GM18519 (cell line): ENCODE data around the gene FAH.
"Not testable (repeated sequence)": the region's sequence is repeated elsewhere in the genome, so short reads cannot be mapped to it uniquely, and the experiment has no call there.

ENCODE experiments used
- ATAC-seq: cut with Tn5 transposase; IDR thresholded peaks from one replicate; pipeline ENCODE4 v1.9.1; 2021; ENCODE audit warnings: mild to moderate bottlenecking, moderate library complexity; ENCODE audit not compliant: unreplicated experiment, low FRiP score

The FAH gene

GRCh38 chr15:80151148-80151547 is 1.7 kb upstream of the FAH start:
- no peak for ATAC-seq

- no peak for ATAC-seq
Observed at GRCh38 chr15:80151576-80151975, 1.2 kb upstream of the FAH start.

- no peak for ATAC-seq
Observed at GRCh38 chr15:80152180-80152895, 461 bp upstream of the FAH start.

GRCh38 chr15:80153900-80154299 is 1.1 kb downstream of the FAH start:
- no peak for ATAC-seq

GRCh38 chr15:80154336-80154735 is 1.5 kb downstream of the FAH start:
- no peak for ATAC-seq

GRCh38 chr15:80155001-80155377 is 2.2 kb downstream of the FAH start:
- no peak for ATAC-seq

- ATAC-seq = not testable (repeated sequence)
Observed at GRCh38 chr15:80155378-80156175, 2.8 kb downstream of the FAH start.

- no peak for ATAC-seq
Observed at GRCh38 chr15:80156176-80156720, 3.4 kb downstream of the FAH start.

GRCh38 chr15:80157215-80157614 is 4.4 kb downstream of the FAH start:
- no peak for ATAC-seq

GRCh38 chr15:80159301-80159700 is 6.5 kb downstream of the FAH start:
- ATAC-seq = no peak

GRCh38 chr15:80159811-80160569 is 7.2 kb downstream of the FAH start:
- ATAC-seq = no peak

GRCh38 chr15:80160570-80161156 is 7.9 kb downstream of the FAH start:
- no peak for ATAC-seq

- no peak for ATAC-seq
Observed at GRCh38 chr15:80161468-80162016, 8.7 kb downstream of the FAH start.

GRCh38 chr15:80162059-80162554 is 9.3 kb downstream of the FAH start:
- ATAC-seq = no peak

GRCh38 chr15:80163217-80163616 is 10.4 kb downstream of the FAH start:
- ATAC-seq = no peak

GRCh38 chr15:80163897-80164296 is 11.1 kb downstream of the FAH start:
- ATAC-seq = no peak

- no peak for ATAC-seq
Observed at GRCh38 chr15:80167936-80168335, 15.1 kb downstream of the FAH start.

GRCh38 chr15:80168421-80168820 is 15.6 kb downstream of the FAH start:
- ATAC-seq = no peak

GRCh38 chr15:80169768-80170357 is 17.1 kb downstream of the FAH start:
- no peak for ATAC-seq

- ATAC-seq = no peak
Observed at GRCh38 chr15:80170596-80170995, 17.8 kb downstream of the FAH start.
